Effector memory CD8-positive, alpha-beta T cell (primary cell): Measurements from ENCODE around the gene MRPL54.

Source experiments
- ATAC-seq: fragments of 150-1000 bp; cut with Tn5 transposase; replicated peaks from 2 replicates; pipeline ENCODE4 v1.10.0; 2021; ENCODE audit warnings: mild to moderate bottlenecking, moderate library complexity
- DNase-seq, 3 experiments: peaks; one replicate each; pipeline ENCODE4 v3.0.0; 2021
- H3K27ac Mint-ChIP-seq, 2 donors: one replicate each; pipeline ENCODE4 v1.8.0; 2022; ENCODE audit warnings: mild to moderate bottlenecking in 2 of 2, mixed read lengths in 2 of 2, moderate library complexity in 2 of 2
- H3K27me3 Mint-ChIP-seq, 2 donors: one replicate each; pipeline ENCODE4 v1.8.0; 2022; ENCODE audit warnings: mixed read lengths in 2 of 2
- H3K36me3 Mint-ChIP-seq: one replicate; pipeline ENCODE4 v1.8.0; 2022; ENCODE audit warnings: mild to moderate bottlenecking, moderate library complexity, mixed read lengths; ENCODE audit not compliant: insufficient read depth
- H3K4me1 Mint-ChIP-seq, 2 donors: one replicate each; pipeline ENCODE4 v1.8.0; 2022; ENCODE audit warnings: low read depth in 2 of 2, mixed read lengths in 2 of 2
- H3K4me3 Mint-ChIP-seq, 2 donors: one replicate each; pipeline ENCODE4 v1.8.0; 2022; ENCODE audit warnings: mild to moderate bottlenecking in 2 of 2, mixed read lengths in 2 of 2, moderate library complexity in 2 of 2
- H3K9me3 Mint-ChIP-seq, 2 donors: one replicate each; pipeline ENCODE4 v1.8.0; 2022; ENCODE audit warnings: mixed read lengths in 2 of 2

MRPL54 gene

GRCh38 chr19:3732108-3732507, 30.4 kb upstream of the MRPL54 start:
- H3K27ac Mint-ChIP-seq, result no peak overlapping the region
- ATAC-seq (no peak), DNase-seq (no peak)
- H3K9me3 Mint-ChIP-seq, result no peaks in the 10 kb centered on the region
- H3K4me1 Mint-ChIP-seq, result no peaks in the 10 kb centered on the region
- H3K36me3 Mint-ChIP-seq, result peaks cover 11% of the 10 kb centered on the region
- no peaks in the 10 kb centered on the region for H3K27me3 Mint-ChIP-seq
- no peak overlapping the region for H3K4me3 Mint-ChIP-seq

- H3K9me3 Mint-ChIP-seq, result no peaks in the 10 kb centered on the region
Observed at GRCh38 chr19:3733549-3734309, 28.8 kb upstream of the MRPL54 start.

GRCh38 chr19:3734310-3734600, 28.2 kb upstream of the MRPL54 start:
- H3K4me1 Mint-ChIP-seq, result no peaks in the 10 kb centered on the region
- ATAC-seq (no peak), DNase-seq (no peak)
- H3K4me3 Mint-ChIP-seq, result no peak overlapping the region
- H3K9me3 Mint-ChIP-seq, result no peaks in the 10 kb centered on the region
- H3K36me3 Mint-ChIP-seq, result peaks cover 11% of the 10 kb centered on the region
- H3K27me3 Mint-ChIP-seq, result peaks cover 0 to 6% of the 10 kb centered on the region in 2 donors
- H3K27ac Mint-ChIP-seq, result no peak overlapping the region

More at GRCh38 chr19:3733549-3734309, 28.8 kb upstream of the MRPL54 start:
- no peaks in the 10 kb centered on the region for H3K4me1 Mint-ChIP-seq
- H3K27ac Mint-ChIP-seq, result no peak overlapping the region
- no peak overlapping the region for H3K4me3 Mint-ChIP-seq
- peaks cover 11% of the 10 kb centered on the region for H3K36me3 Mint-ChIP-seq
- no peak for DNase-seq
- peaks cover 0 to 6% of the 10 kb centered on the region in 2 donors for H3K27me3 Mint-ChIP-seq
- no peak for ATAC-seq

- DNase-seq (no peak), ATAC-seq (no peak)
- H3K4me1 Mint-ChIP-seq, result no peaks in the 10 kb centered on the region
Observed at GRCh38 chr19:3736106-3736724, 26.3 kb upstream of the MRPL54 start.

GRCh38 chr19:3737487-3738205, 24.8 kb upstream of the MRPL54 start:
- no peak overlapping the region for H3K27ac Mint-ChIP-seq

More at GRCh38 chr19:3736106-3736724, 26.3 kb upstream of the MRPL54 start:
- peaks cover 0 to 6% of the 10 kb centered on the region in 2 donors for H3K27me3 Mint-ChIP-seq
- no peaks in the 10 kb centered on the region for H3K9me3 Mint-ChIP-seq
- no peak overlapping the region for H3K4me3 Mint-ChIP-seq
- H3K36me3 Mint-ChIP-seq, result peaks cover 11% of the 10 kb centered on the region
- H3K27ac Mint-ChIP-seq, result no peak overlapping the region

GRCh38 chr19:3738477-3739220, 23.8 kb upstream of the MRPL54 start:
- H3K9me3 Mint-ChIP-seq, result no peaks in the 10 kb centered on the region

More at GRCh38 chr19:3737487-3738205, 24.8 kb upstream of the MRPL54 start:
- Mint-ChIP-seq H3K4me1 (no peaks in the 10 kb centered on the region), H3K9me3 (no peaks in the 10 kb centered on the region), H3K36me3 (peaks cover 7% of the 10 kb centered on the region), H3K4me3 (no peak overlapping the region), H3K27me3 (peaks cover 0 to 6% of the 10 kb centered on the region in 2 donors)
- DNase-seq (no peak), ATAC-seq (no peak)

GRCh38 chr19:3740431-3740830, 22.1 kb upstream of the MRPL54 start:
- no peak for ATAC-seq

More at GRCh38 chr19:3738477-3739220, 23.8 kb upstream of the MRPL54 start:
- H3K27me3 Mint-ChIP-seq, result peaks cover 0 to 6% of the 10 kb centered on the region in 2 donors
- peaks cover 7% of the 10 kb centered on the region for H3K36me3 Mint-ChIP-seq
- H3K27ac Mint-ChIP-seq, result peak overlapping the region in 1 of 2 donors; percentile 58
- H3K4me1 Mint-ChIP-seq, result no peaks in the 10 kb centered on the region
- no peak overlapping the region for H3K4me3 Mint-ChIP-seq
- DNase-seq, result no peak
- no peak for ATAC-seq

GRCh38 chr19:3743486-3743885, 19.0 kb upstream of the MRPL54 start:
- no peaks in the 10 kb centered on the region for H3K27me3 Mint-ChIP-seq
- no peaks in the 10 kb centered on the region for H3K36me3 Mint-ChIP-seq
- no peaks in the 10 kb centered on the region for H3K9me3 Mint-ChIP-seq
- H3K4me3 Mint-ChIP-seq, result no peak overlapping the region
- no peak for ATAC-seq
- DNase-seq, result no peak
- H3K4me1 Mint-ChIP-seq, result no peaks in the 10 kb centered on the region
- H3K27ac Mint-ChIP-seq, result no peak overlapping the region

More at GRCh38 chr19:3740431-3740830, 22.1 kb upstream of the MRPL54 start:
- no peaks in the 10 kb centered on the region for H3K9me3 Mint-ChIP-seq
- H3K36me3 Mint-ChIP-seq, result peaks cover 4% of the 10 kb centered on the region
- peaks cover 0 to 6% of the 10 kb centered on the region in 2 donors for H3K27me3 Mint-ChIP-seq
- H3K4me3 Mint-ChIP-seq, result no peak overlapping the region
- no peaks in the 10 kb centered on the region for H3K4me1 Mint-ChIP-seq
- no peak overlapping the region for H3K27ac Mint-ChIP-seq
- no peak for DNase-seq

GRCh38 chr19:3745363-3746045, 17.0 kb upstream of the MRPL54 start:
- Mint-ChIP-seq H3K36me3 (peaks cover 6% of the 10 kb centered on the region), H3K4me1 (no peaks in the 10 kb centered on the region), H3K4me3 (no peak overlapping the region), H3K27ac (no peak overlapping the region), H3K27me3 (no peaks in the 10 kb centered on the region), H3K9me3 (no peaks in the 10 kb centered on the region)
- DNase-seq (no peak), ATAC-seq (no peak)

- H3K36me3 Mint-ChIP-seq, result peaks cover 10% of the 10 kb centered on the region
- H3K9me3 Mint-ChIP-seq, result no peaks in the 10 kb centered on the region
- no peak overlapping the region for H3K4me3 Mint-ChIP-seq
- ATAC-seq (no peak), DNase-seq (no peak)
- peak overlapping the region in 1 of 2 donors; percentile 25 for H3K27ac Mint-ChIP-seq
- H3K4me1 Mint-ChIP-seq, result no peaks in the 10 kb centered on the region
- no peaks in the 10 kb centered on the region for H3K27me3 Mint-ChIP-seq
Observed at GRCh38 chr19:3746371-3747056, 16.0 kb upstream of the MRPL54 start.

GRCh38 chr19:3748965-3749364, 13.5 kb upstream of the MRPL54 start:
- DNase-seq (no peak), ATAC-seq (no peak)
- no peaks in the 10 kb centered on the region for H3K9me3 Mint-ChIP-seq

GRCh38 chr19:3750211-3750610, 12.3 kb upstream of the MRPL54 start:
- no peak overlapping the region for H3K4me3 Mint-ChIP-seq
- H3K27ac Mint-ChIP-seq, result no peak overlapping the region
- ATAC-seq (no peak), DNase-seq (no peak)
- H3K4me1 Mint-ChIP-seq, result peaks cover 5 to 6% of the 10 kb centered on the region in 2 donors
- no peaks in the 10 kb centered on the region for H3K27me3 Mint-ChIP-seq
- H3K9me3 Mint-ChIP-seq, result no peaks in the 10 kb centered on the region
- peaks cover 10% of the 10 kb centered on the region for H3K36me3 Mint-ChIP-seq

More at GRCh38 chr19:3748965-3749364, 13.5 kb upstream of the MRPL54 start:
- no peaks in the 10 kb centered on the region for H3K4me1 Mint-ChIP-seq
- peaks cover 10% of the 10 kb centered on the region for H3K36me3 Mint-ChIP-seq
- no peak overlapping the region for H3K27ac Mint-ChIP-seq
- no peak overlapping the region for H3K4me3 Mint-ChIP-seq
- H3K27me3 Mint-ChIP-seq, result no peaks in the 10 kb centered on the region
